SK-N-MC (cell line): ENCODE results near the gene AK8.

Source experiments
- DNase-seq: peaks from one replicate; pipeline ENCODE4 v3.0.0-alpha.2; 2011; ENCODE audit warnings: low read depth, low spot score
- H3K27ac ChIP-seq: fragments of 200-600 bp; sonication (generic); 2 replicates; pipeline ENCODE4 v1.5.1; 2016; ENCODE audit warnings: mixed run types
- H3K36me3 ChIP-seq: fragments of 200-600 bp; sonication (generic); 2 replicates; pipeline ENCODE4 v1.6.1; 2017; ENCODE audit warnings: antibody characterized with exemption, low read length, mixed read lengths; ENCODE audit not compliant: insufficient read depth
- H3K4me3 ChIP-seq: fragments of 200-600 bp; sonication (generic); 2 replicates; pipeline ENCODE4 v1.5.1; 2016
- H3K9ac ChIP-seq: fragments of 200-600 bp; sonication (generic); 2 replicates; pipeline ENCODE4 v1.8.0; 2017; ENCODE audit warnings: mixed run types, mixed read lengths; ENCODE audit not compliant: insufficient read length
- H3K9me3 ChIP-seq: fragments of 200-600 bp; sonication (generic); 2 replicates; pipeline ENCODE4 v1.6.1; 2017; ENCODE audit warnings: low read depth, mild to moderate bottlenecking, antibody characterized with exemption, low read length, moderate library complexity, mixed read lengths
- EZH2 ChIP-seq: fragments of 200-600 bp; sonication (generic); IDR thresholded peaks from one replicate; pipeline ENCODE4 v1.6.1; 2017; ENCODE audit warnings: antibody characterized with exemption
- FOXP2 ChIP-seq: optimal IDR thresholded peaks from 2 replicates; pipeline ENCODE3; 2011; ENCODE audit warnings: mild to moderate bottlenecking, moderate library complexity; ENCODE audit not compliant: insufficient read depth; ENCODE audit errors: extremely low read length, control extremely low read depth
- POLR2AphosphoS5 ChIP-seq: IDR thresholded peaks from 2 replicates; pipeline ENCODE4 v1.6.1; 2012; ENCODE audit warnings: mild to moderate bottlenecking, low read depth, low read length, borderline replicate concordance

The AK8 gene

DNA sequence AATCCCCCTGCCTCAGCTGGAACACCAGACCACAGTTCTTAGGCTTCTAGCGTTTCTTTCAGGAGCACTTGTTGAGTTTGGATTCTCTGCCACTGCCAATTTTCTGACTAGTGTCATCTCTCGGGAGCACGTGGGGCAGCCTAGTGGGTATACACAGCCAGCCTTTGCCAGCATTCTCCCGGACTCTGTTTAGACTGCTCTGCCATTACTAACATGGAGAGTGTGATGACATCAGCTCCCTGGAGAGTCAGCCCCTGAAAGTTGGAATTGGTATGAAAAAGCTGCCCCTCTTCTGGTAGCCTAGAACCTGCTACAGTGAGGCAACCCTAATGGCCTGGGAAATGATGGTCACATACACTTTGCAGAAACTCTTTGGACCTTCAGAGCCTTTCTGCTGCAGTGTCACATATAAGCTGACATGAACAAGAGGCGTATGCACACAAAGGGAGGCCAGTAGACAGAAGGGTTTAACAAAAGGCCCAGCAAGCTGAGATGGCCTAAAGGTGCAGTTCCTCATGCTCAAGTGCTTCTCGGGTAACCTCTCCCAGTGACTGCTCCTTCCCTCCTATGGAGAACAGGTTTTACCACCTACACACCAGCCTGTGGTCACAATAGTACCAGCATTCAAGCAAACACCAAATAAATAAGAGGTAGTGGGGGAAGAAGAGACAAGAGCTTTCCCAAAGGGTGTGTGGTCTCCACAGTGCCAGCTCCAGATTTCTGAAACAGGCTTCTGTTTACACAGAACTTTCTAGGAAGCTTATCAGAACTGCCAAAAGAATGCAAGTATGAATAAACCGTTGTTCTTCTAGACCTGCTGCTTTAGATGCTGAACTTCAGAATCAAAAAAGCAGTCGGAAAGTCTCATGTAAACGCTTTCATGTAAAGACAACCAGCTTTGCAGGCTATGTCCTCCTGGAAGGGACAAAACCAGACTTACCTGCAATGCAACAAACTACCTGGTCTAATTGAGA is 17.1 kb upstream of the AK8 start:
- H3K9me3 ChIP-seq, result no peaks in the 10 kb centered on the region
- TF ChIP-seq FOXP2 (no peak), POLR2AphosphoS5 (no peak), EZH2 (no peak)
- peaks cover 43% of the 10 kb centered on the region for H3K36me3 ChIP-seq
- H3K9ac ChIP-seq, result no peak overlapping the region
- no peak for DNase-seq
- H3K4me3 ChIP-seq, result no peak overlapping the region
- no peak overlapping the region for H3K27ac ChIP-seq

DNA sequence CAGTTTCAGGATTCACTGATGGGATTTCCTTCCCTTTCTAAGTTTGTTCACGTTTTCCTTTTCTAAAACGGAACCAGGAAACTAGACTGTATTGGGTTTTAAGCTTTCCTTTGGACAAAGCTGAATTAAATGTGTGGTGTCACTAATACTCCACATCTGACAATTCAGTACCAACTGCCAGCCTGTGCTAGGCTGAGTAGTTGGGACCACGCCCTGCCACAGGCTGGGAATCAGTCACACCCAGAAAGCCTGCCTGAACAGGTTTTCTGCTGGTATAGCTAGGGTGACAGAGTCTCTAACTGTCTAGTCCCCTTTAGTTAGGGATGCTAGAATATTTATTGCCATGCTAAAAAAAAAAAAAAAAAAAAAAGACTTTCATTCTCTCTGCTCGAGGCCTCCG is 16.3 kb upstream of the AK8 start:
- Histone ChIP-seq H3K27ac (no peak overlapping the region), H3K9ac (no peak overlapping the region), H3K4me3 (no peak overlapping the region), H3K36me3 (peaks cover 38% of the 10 kb centered on the region), H3K9me3 (no peaks in the 10 kb centered on the region)
- no peak for DNase-seq
- TF ChIP-seq FOXP2, result no peak
- TF ChIP-seq EZH2, result no peak
- no peak for TF ChIP-seq POLR2AphosphoS5

DNA sequence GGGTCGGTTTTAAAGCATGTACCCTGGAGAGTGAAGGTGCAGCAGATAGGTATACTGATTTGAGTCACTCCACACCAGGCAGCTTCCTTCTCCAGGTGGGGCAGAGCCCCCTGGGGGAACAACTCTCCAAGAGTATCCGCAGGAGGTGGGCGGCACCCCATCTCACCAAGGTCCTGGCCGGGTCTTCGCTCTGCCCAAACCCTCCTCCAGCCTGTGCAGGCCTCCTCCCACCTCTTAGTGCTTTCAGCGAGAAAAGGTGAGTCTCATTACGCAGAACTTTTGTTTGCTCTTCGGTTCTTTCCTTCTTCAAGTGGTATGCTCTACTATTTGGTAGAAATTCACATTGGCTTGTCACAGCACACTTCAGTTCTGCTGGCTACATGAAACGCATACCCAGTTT is 14.3 kb upstream of the AK8 start:
- H3K9me3 ChIP-seq, result no peaks in the 10 kb centered on the region

DNA sequence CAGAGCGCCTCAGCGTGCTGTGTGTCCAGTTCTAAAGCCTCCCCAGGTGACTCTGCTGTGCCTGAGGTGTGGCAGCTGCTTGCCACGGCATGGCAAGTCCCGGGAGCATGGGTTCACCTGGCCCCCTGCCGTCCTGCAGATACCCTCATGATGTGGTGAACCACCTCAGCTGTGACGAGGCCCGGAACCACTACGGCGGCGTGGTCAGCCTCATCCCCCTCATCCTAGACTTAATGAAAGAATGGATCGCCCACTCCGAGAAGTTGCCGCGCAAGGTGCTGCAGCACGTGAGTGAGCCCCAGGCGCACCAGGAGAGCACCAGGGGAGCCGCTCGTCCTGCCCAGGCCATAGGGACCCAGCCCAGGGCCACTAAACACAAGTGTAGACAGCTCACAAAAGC is 10.1 kb upstream of the AK8 start:
- no peak for TF ChIP-seq EZH2
- no peak for TF ChIP-seq FOXP2
- no peak for TF ChIP-seq POLR2AphosphoS5
- Histone ChIP-seq H3K4me3 (no peak overlapping the region), H3K9me3 (no peaks in the 10 kb centered on the region), H3K27ac (no peak overlapping the region), H3K36me3 (no peaks in the 10 kb centered on the region), H3K9ac (no peak overlapping the region)
- DNase-seq, result no peak

More for the DNA sequence above, 14.3 kb upstream of the AK8 start:
- H3K9ac ChIP-seq, result no peak overlapping the region
- H3K4me3 ChIP-seq, result no peak overlapping the region
- TF ChIP-seq FOXP2 (no peak), POLR2AphosphoS5 (no peak), EZH2 (no peak)
- H3K27ac ChIP-seq, result no peak overlapping the region
- peaks cover 23% of the 10 kb centered on the region for H3K36me3 ChIP-seq
- DNase-seq, result no peak

DNA sequence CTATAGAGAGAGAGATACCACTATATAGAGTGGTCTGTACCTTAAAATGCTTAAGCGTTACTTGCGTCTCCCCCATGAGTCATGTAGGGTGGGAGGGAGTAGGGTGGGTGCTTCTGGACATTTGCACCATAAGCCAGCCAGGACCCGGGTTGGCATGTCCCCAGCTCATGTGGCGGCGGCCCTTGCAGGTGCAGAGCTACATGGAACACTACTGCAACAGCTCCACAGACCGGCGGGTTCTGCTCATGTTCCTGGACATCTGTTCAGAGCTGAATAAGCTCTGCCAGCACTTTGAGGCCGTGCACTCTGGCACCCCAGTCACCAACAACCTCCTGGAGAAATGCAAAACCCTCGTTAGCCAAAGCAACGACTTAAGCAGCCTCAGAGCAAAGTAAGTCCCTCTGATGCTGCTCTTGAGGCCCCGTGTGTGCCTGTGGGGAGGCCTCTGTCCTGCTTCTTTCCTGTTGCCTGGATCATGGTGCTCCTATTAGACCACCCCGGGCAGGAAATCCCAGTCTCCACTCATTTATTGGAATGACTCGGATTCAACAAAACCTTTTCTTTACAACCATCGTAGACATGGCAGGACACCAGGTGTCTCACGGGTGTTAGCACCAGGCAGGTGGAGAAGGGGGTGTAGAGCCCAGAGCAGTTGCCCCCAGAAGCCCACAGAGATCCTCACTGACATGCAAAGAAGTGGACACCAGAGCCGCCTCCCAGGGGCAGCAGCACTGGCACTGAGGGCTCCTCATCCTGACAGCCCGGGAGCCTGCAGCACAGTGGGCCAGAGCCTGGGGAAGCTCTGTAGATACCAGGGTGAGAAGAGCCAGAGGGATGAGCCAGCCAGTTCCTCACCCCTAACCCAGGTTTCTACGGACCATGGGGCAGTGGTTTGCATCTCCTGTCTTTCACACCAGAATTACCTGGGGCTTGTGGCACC is 9.4 kb upstream of the AK8 start:
- Histone ChIP-seq H3K4me3 (no peak overlapping the region), H3K36me3 (no peaks in the 10 kb centered on the region), H3K9ac (no peak overlapping the region), H3K27ac (no peak overlapping the region), H3K9me3 (no peaks in the 10 kb centered on the region)
- TF ChIP-seq POLR2AphosphoS5 (no peak), EZH2 (no peak), FOXP2 (no peak)
- no peak for DNase-seq

DNA sequence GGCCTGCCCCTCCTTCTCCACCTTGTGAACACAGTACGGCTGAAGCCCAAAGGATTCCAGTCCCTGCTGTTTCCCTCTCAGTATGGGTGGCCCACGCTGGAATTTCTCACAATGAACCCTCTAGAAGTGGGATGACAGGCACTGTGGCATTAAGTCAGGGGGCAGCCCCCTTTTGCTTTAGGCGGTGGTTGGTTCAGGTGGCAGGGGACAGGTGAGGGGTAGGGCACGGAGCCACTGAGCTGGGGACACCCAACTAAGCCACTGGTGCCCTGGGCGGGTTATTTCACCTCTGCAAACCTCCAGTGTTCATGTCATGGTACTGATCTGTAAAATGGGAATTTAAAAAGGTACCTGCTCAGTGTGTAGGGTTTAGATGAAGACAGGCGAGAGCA is 8.2 kb upstream of the AK8 start:
- Histone ChIP-seq H3K36me3 (no peaks in the 10 kb centered on the region), H3K9ac (no peak overlapping the region), H3K4me3 (no peak overlapping the region), H3K9me3 (no peaks in the 10 kb centered on the region), H3K27ac (no peak overlapping the region)
- no peak for TF ChIP-seq POLR2AphosphoS5
- TF ChIP-seq EZH2, result no peak
- TF ChIP-seq FOXP2, result no peak
- DNase-seq, result no peak

DNA sequence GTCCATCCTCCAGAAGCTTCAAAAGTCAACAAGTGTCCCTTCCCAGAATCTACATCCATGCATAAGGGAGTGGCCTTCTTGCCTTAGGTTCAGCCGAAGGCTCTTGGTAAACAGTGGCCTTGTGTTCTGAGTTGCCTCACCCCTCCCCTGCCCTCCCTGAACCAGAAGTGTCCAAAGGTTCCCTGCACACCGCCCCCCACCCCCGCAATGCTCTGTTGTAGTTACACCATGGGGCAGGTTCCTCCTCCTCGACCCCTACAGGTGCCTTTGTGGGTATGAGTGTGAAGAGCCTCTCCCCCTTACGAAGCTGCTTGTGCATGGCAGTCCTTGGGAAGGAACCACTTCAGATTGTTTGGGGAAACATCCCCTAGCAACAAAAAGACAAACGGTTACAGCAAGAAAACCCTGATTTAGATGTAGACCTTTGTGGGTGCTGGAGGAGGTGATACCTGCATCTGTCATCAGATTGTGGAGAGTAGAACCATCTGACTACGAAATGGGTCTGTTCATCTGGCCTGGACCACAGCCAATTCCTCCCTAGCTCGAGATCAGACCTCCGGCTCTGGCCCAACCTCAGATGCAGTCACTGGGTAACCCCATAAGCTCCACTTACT is 7.7 kb upstream of the AK8 start:
- H3K9ac ChIP-seq, result no peak overlapping the region
- no peak for DNase-seq

More for the DNA sequence above, 7.7 kb upstream of the AK8 start:
- no peak for TF ChIP-seq FOXP2
- no peak for TF ChIP-seq POLR2AphosphoS5
- TF ChIP-seq EZH2, result no peak
- no peak overlapping the region for H3K27ac ChIP-seq
- H3K4me3 ChIP-seq, result no peak overlapping the region
- H3K9me3 ChIP-seq, result no peaks in the 10 kb centered on the region
- H3K36me3 ChIP-seq, result no peaks in the 10 kb centered on the region
